ENCODE measurements around the gene KDM4B.

GRCh38 chr19:5154799-5155426 lies 186.0 kb downstream of the KDM4B start:
- TF ChIP-seq SUPT20H (IDR thresholded peaks at IDR 0.05; ENCODE audit: borderline replicate concordance, control insufficient read depth, low read depth, low read length) = no peak
- TF ChIP-seq HDGF (IDR thresholded peaks at IDR 0.05) = no peak
- TF ChIP-seq, protein P1, sequence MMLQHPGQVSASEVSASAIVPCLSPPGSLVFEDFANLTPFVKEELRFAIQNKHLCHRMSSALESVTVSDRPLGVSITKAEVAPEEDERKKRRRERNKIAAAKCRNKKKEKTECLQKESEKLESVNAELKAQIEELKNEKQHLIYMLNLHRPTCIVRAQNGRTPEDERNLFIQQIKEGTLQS (IDR thresholded peaks at IDR 0.05; ENCODE audit: borderline replicate concordance, extremely low read depth, low read depth, low read length) = no peak
- no peak for TF ChIP-seq SIN3A (IDR thresholded peaks at IDR 0.05; ENCODE audit: low read depth, low read length)
- TF ChIP-seq DPF2 (IDR thresholded peaks at IDR 0.05) = no peak
- no peak for TF ChIP-seq RFX5 (IDR thresholded peaks at IDR 0.05; ENCODE audit: low read depth, low read length)
- no peak for TF ChIP-seq RUNX3 (IDR thresholded peaks at IDR 0.05; ENCODE audit: low read length)
- no peak for TF ChIP-seq POLR2A (IDR thresholded peaks at IDR 0.05; ENCODE audit: low read depth, low read length)
- no peak for TF ChIP-seq CREB1 (IDR thresholded peaks at IDR 0.05; ENCODE audit: low read depth)
- TF ChIP-seq, protein P2, sequence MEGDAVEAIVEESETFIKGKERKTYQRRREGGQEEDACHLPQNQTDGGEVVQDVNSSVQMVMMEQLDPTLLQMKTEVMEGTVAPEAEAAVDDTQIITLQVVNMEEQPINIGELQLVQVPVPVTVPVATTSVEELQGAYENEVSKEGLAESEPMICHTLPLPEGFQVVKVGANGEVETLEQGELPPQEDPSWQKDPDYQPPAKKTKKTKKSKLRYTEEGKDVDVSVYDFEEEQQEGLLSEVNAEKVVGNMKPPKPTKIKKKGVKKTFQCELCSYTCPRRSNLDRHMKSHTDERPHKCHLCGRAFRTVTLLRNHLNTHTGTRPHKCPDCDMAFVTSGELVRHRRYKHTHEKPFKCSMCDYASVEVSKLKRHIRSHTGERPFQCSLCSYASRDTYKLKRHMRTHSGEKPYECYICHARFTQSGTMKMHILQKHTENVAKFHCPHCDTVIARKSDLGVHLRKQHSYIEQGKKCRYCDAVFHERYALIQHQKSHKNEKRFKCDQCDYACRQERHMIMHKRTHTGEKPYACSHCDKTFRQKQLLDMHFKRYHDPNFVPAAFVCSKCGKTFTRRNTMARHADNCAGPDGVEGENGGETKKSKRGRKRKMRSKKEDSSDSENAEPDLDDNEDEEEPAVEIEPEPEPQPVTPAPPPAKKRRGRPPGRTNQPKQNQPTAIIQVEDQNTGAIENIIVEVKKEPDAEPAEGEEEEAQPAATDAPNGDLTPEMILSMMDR (IDR thresholded peaks at IDR 0.05 in 2 of 3, conservative IDR thresholded peaks at IDR 0.05 in 1 of 3; ENCODE audit: control insufficient read depth in 2 of 3, extremely low read depth in 1 of 3, insufficient read depth in 1 of 3, low read depth in 3 of 3, low read length in 3 of 3) = no peak
- no peak for TF ChIP-seq ZNF687 (IDR thresholded peaks at IDR 0.05)
- no peak for TF ChIP-seq CHD2 (IDR thresholded peaks at IDR 0.05; ENCODE audit: borderline replicate concordance, low read depth, low read length)
- no peak for TF ChIP-seq NFIC (IDR thresholded peaks at IDR 0.05; ENCODE audit: low read depth, low read length)
- TF ChIP-seq POLR2AphosphoS2 (IDR thresholded peaks at IDR 0.05; ENCODE audit: low read depth, low read length) = no peak

Data from GM12878 (cell line).